Natural killer cell treated with Interleukin-12 subunit alpha and Interleukin-12 subunit beta and Interleukin-15 and Interleukin-18, amount 100 ng/mL, for 72 hours (primary cell): ENCODE results near the gene CSAD. TPM values are rescaled to one million over a fixed set of nuclear protein-coding genes. Genes with fewer than 3 reads are reported as not detected.

Experiments used
- ATAC-seq, 2 donors: fragments of 150-1000 bp; cut with Tn5 transposase in 1 of 2; sonication (Bioruptor Pico), chemical (Tn5 transposase) in 1 of 2; 2 replicates each; pipeline ENCODE4 v1.10.0; 2021
- DNase-seq: peaks from one replicate; pipeline ENCODE4 v3.0.0; 2022; ENCODE audit warnings: low spot score
- H3K27ac Mint-ChIP-seq, 2 donors: 1 replicate in 1 of 2; 2 replicates in 1 of 2; pipeline ENCODE4 v1.8.0; 2022; ENCODE audit warnings: mixed read lengths in 2 of 2, mild to moderate bottlenecking in 1 of 2, moderate library complexity in 1 of 2
- H3K27me3 Mint-ChIP-seq, 2 donors: 1 replicate in 1 of 2; 2 replicates in 1 of 2; pipeline ENCODE4 v1.8.0; 2022; ENCODE audit warnings: mixed read lengths in 2 of 2
- H3K36me3 Mint-ChIP-seq: one replicate; pipeline ENCODE4 v1.8.0; 2022; ENCODE audit warnings: mixed read lengths
- H3K4me1 Mint-ChIP-seq, 2 donors: 1 replicate in 1 of 2; 2 replicates in 1 of 2; pipeline ENCODE4 v1.8.0; 2022; ENCODE audit warnings: low read depth in 2 of 2, mixed read lengths in 2 of 2, mild to moderate bottlenecking in 1 of 2
- H3K4me3 Mint-ChIP-seq: one replicate; pipeline ENCODE4 v1.8.0; 2022; ENCODE audit warnings: mixed read lengths
- H3K9me3 Mint-ChIP-seq: 2 replicates; pipeline ENCODE4 v1.8.0; 2022; ENCODE audit warnings: mixed read lengths
- total RNA-seq, 2 donors: library from RNA; stranded (reverse); gene quantifications; one replicate each; pipeline ENCODE4 v1.2.3, GENCODE V29; 2022

The CSAD gene
- total RNA-seq, 2 donors from 2014 or later = 26.0 to 43.2 TPM

- H3K4me1 Mint-ChIP-seq = peaks cover 32 to 56% of the 10 kb centered on the region in 2 donors
- ATAC-seq = no peak
- no peak for DNase-seq
- no peaks in the 10 kb centered on the region for H3K9me3 Mint-ChIP-seq
- H3K36me3 Mint-ChIP-seq = peaks cover 5% of the 10 kb centered on the region
- H3K4me3 Mint-ChIP-seq = peak overlapping the region; percentile 79
- no peaks in the 10 kb centered on the region for H3K27me3 Mint-ChIP-seq
- H3K27ac Mint-ChIP-seq = peak overlapping the region; percentile 8 to 62
Observed at GRCh38 chr12:53200107-53200457, 19.4 kb upstream of the CSAD start.

DNA sequence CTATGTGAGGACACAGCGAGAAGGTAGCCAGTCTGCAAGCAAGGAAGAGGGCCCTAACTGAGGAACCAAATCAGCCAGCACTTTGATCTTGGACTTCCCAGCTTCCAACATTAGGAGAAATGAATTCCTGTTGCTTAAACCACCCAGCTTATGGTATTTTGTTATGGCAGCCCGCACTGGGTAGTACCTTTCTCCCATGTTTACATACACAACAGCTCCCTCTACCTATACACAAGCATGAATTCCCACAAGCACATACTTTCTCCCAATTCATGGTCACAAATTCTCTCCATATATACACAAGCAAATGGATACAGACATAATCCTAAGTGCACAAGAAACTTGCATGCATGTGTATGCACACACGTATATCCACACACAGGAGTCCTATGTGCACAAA, 19.0 kb upstream of the CSAD start:
- H3K36me3 Mint-ChIP-seq = peaks cover 5% of the 10 kb centered on the region
- peak; percentile 5 for DNase-seq
- H3K4me3 Mint-ChIP-seq = peak overlapping the region; percentile 79
- peak overlapping the region; percentile 8 to 62 for H3K27ac Mint-ChIP-seq
- peaks cover 32 to 54% of the 10 kb centered on the region in 2 donors for H3K4me1 Mint-ChIP-seq
- H3K27me3 Mint-ChIP-seq = no peaks in the 10 kb centered on the region
- no peaks in the 10 kb centered on the region for H3K9me3 Mint-ChIP-seq
- ATAC-seq = no peak

DNA sequence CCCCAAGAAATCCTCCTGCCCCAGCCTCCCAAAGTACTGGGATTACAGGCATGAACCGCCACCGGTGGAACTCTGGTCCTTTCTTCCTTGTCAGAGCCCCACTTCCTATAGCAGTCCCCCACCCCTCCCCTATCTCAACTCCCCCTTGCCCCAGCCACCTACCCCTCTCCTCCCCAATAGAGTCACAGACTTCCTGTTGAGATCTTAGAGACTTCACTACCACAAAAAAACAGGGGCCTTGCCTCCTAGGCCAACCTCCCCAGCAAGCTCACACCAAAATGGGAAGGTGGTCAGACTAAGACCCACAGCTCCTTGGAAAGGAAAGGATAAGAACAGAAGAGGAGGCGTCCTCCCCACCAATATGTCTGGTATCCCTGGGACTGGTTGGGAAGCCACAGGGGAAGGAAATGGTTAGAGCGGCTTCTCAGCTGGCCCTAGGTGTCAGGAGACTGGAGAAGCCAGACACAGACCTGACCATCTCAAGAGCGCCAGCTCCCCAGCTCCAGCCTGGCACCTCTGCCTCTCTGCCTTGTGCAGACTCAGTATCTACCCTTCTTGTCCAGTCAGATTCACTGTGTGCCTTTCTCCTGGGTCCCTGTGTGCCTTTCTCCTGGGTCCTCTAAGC, 17.9 kb upstream of the CSAD start:
- Mint-ChIP-seq H3K27me3 (no peaks in the 10 kb centered on the region), H3K9me3 (no peaks in the 10 kb centered on the region), H3K36me3 (peaks cover 5% of the 10 kb centered on the region)

DNA sequence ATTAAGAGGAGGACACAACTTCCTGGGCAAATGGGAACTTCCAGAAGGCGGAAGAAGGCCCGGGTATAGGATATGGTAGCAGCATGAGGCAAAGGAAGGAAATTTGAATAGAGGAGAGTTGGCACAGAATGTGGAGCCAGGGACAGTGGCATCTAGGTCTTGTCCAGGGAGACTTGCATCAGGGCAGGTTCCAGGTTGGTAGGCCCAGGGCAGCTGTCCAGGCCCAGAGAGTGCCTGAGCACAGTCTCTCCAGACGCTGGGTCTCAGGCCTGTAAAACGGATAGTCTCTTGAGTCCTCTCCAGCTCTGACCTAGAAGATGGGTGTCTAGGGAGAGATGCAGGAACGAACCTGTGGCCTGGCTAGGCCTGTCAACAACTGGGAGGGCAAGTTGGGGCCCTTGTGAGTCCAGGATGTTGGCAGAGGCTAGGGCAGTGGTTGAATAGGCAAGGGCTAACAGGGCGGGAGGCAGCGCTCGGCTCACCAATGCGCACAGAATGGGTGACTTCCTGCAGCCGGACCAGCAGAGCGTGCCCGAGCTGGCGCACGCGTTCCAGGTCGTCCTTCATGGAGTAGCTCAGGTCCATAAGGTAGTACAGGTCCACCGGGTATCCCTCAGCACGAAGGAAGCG, 16.4 kb upstream of the CSAD start:
- H3K9me3 Mint-ChIP-seq = no peaks in the 10 kb centered on the region
- H3K36me3 Mint-ChIP-seq = peaks cover 5% of the 10 kb centered on the region
- no peaks in the 10 kb centered on the region for H3K27me3 Mint-ChIP-seq
- no peak for ATAC-seq
- no peak for DNase-seq
- no peak overlapping the region for H3K27ac Mint-ChIP-seq
- peak overlapping the region; percentile 47 for H3K4me3 Mint-ChIP-seq
- H3K4me1 Mint-ChIP-seq = peaks cover 41 to 43% of the 10 kb centered on the region in 2 donors

More for the DNA sequence above, 17.9 kb upstream of the CSAD start:
- Mint-ChIP-seq H3K4me3 (peak overlapping the region; percentile 73), H3K4me1 (peaks cover 39 to 48% of the 10 kb centered on the region in 2 donors), H3K27ac (peak overlapping the region in 1 of 2 donors; percentile 25)
- ATAC-seq = peak; percentile 72 to 87
- peak; percentile 67 for DNase-seq

DNA sequence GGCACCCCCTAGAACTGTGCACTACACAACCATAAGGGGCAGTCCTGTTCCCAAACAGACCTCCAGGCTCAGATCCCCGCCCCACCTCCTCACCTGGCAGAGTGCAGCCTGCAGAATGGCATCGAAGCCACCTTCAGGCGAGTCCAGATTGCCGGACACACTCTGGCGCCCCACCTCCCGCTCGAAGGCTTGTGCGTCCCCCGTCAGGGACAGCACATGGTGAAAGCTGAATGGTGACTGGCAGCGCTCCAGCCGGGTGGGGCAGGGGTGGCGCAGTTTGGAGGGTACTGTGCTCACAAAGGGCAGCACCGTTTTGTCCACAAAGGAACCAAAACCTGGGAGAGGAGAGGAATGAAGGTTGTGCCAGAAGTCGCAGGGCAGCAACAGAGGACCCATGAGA, 15.8 kb upstream of the CSAD start:
- H3K36me3 Mint-ChIP-seq = peaks cover 5% of the 10 kb centered on the region
- no peak for ATAC-seq
- DNase-seq = no peak
- peaks cover 42 to 43% of the 10 kb centered on the region in 2 donors for H3K4me1 Mint-ChIP-seq
- no peaks in the 10 kb centered on the region for H3K27me3 Mint-ChIP-seq
- peak overlapping the region; percentile 47 for H3K4me3 Mint-ChIP-seq
- H3K27ac Mint-ChIP-seq = no peak overlapping the region
- no peaks in the 10 kb centered on the region for H3K9me3 Mint-ChIP-seq

- Mint-ChIP-seq H3K27ac (no peak overlapping the region), H3K27me3 (no peaks in the 10 kb centered on the region), H3K4me1 (peaks cover 36 to 38% of the 10 kb centered on the region in 2 donors), H3K9me3 (no peaks in the 10 kb centered on the region), H3K4me3 (no peak overlapping the region), H3K36me3 (no peaks in the 10 kb centered on the region)
- DNase-seq (peak; percentile 57), ATAC-seq (no peak)
Observed at GRCh38 chr12:53195516-53196420, 15.0 kb upstream of the CSAD start.

DNA sequence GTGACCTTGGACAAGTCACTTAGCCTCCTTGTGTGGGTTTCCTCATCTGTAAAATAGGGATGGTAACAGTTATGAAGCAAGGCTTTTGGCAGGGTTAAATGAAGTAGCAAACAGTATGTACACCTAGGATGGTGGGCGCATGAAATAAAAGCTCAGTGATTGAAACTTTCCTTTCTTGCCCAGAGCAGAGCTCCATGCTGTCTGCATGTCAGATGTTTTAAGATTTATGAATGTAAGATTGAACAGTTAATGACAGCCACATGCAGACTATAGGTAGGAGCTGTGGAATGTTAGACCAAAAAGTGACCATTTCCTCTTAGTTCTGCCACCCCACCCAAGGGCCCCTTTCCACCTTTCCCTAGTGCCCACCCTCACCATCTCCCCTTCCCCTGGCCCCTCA, 14.2 kb upstream of the CSAD start:
- H3K4me3 Mint-ChIP-seq = no peak overlapping the region
- DNase-seq = no peak
- H3K27ac Mint-ChIP-seq = no peak overlapping the region
- no peak for ATAC-seq
- no peaks in the 10 kb centered on the region for H3K27me3 Mint-ChIP-seq
- no peaks in the 10 kb centered on the region for H3K9me3 Mint-ChIP-seq
- H3K36me3 Mint-ChIP-seq = no peaks in the 10 kb centered on the region
- peaks cover 28 to 35% of the 10 kb centered on the region in 2 donors for H3K4me1 Mint-ChIP-seq

GRCh38 chr12:53193985-53194716, 13.4 kb upstream of the CSAD start:
- no peaks in the 10 kb centered on the region for H3K27me3 Mint-ChIP-seq
- H3K36me3 Mint-ChIP-seq = no peaks in the 10 kb centered on the region
- no peak overlapping the region for H3K27ac Mint-ChIP-seq
- ATAC-seq (no peak), DNase-seq (no peak)
- peaks cover 21 to 29% of the 10 kb centered on the region in 2 donors for H3K4me1 Mint-ChIP-seq
- no peak overlapping the region for H3K4me3 Mint-ChIP-seq
- H3K9me3 Mint-ChIP-seq = no peaks in the 10 kb centered on the region

DNA sequence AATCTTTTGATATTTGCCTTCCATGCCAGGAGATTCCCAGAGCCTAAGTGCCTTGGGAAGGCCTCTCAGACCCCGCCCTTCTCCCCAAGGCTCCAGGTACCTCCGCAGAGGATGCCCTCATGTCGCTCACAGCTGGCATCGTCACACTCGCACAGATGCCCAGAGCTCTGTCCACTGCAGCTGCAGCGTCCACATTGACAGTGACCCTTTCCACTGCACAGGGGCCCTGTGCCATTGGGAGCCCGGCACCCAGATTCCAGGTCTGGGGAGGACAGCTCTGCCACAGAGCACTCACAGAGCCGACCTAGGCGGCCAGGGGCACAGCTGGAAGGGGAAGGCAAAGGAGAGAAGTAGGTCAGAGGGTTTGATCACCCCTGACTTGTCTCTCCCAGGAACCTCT, 12.3 kb upstream of the CSAD start:
- DNase-seq = peak; percentile 39
- Mint-ChIP-seq H3K4me3 (no peak overlapping the region), H3K9me3 (no peaks in the 10 kb centered on the region), H3K27me3 (no peaks in the 10 kb centered on the region), H3K36me3 (no peaks in the 10 kb centered on the region), H3K4me1 (peaks cover 10 to 18% of the 10 kb centered on the region in 2 donors), H3K27ac (peak overlapping the region in 1 of 2 donors; percentile 6)
- ATAC-seq = no peak

DNA sequence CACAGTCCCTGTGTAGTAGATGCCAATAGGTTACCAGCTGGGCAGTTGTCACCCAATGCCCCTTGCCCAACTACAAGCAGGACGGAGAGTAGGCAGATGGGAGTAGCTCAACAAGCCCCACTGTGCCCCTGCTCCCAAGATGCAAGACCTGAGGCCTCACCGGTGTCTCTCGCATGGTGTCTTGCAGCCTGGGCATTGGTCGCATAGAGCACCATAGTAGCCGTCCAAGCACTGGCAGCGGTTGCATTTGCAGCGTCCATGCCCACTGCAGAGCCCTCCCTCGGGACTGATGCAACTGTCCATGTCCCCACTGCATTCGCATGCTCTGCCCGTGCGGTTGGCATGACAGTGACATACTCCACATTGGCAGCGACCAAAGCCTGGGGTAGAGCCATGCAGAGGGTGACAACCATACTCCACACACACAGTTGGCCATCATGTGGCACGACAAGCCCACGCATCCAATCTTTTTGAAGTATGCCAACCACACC, 11.9 kb upstream of the CSAD start:
- no peak for ATAC-seq
- DNase-seq = no peak
- H3K27me3 Mint-ChIP-seq = no peaks in the 10 kb centered on the region
- no peak overlapping the region for H3K4me3 Mint-ChIP-seq
- H3K9me3 Mint-ChIP-seq = no peaks in the 10 kb centered on the region
- no peaks in the 10 kb centered on the region for H3K36me3 Mint-ChIP-seq
- H3K4me1 Mint-ChIP-seq = peaks cover 9 to 15% of the 10 kb centered on the region in 2 donors
- H3K27ac Mint-ChIP-seq = no peak overlapping the region

DNA sequence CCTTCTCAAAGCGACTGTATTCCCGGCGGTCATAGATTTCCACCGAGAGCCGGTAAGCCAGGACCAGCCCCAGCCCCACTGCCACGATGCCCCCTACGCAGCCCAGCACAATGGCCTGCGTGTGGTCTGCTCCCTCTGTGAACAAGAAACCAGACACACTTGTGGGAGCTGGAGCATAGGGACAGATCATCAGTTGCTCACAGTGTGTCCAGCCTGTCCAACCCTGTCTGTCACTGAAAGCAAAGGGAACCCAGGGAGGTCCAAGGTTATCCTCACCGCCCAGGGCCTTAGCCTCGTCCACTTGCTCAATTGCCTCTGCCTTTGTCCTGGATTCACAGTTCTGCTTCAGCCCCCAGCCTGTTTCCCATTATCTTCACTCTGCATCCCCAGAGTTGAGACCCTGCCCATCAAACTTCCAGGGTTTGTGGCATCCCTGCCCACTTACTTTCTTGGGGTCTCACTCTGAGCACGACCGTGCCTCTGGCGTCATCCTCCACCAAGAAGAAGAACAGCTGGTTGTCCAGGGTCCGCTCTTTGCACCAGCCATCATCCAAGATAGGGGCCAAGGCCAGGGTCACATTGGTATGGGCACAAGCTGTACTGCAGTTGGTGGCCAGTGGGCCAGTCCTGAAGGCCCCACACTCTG, 11.3 kb upstream of the CSAD start:
- ATAC-seq = no peak
- Mint-ChIP-seq H3K36me3 (no peaks in the 10 kb centered on the region), H3K27ac (no peak overlapping the region)

DNA sequence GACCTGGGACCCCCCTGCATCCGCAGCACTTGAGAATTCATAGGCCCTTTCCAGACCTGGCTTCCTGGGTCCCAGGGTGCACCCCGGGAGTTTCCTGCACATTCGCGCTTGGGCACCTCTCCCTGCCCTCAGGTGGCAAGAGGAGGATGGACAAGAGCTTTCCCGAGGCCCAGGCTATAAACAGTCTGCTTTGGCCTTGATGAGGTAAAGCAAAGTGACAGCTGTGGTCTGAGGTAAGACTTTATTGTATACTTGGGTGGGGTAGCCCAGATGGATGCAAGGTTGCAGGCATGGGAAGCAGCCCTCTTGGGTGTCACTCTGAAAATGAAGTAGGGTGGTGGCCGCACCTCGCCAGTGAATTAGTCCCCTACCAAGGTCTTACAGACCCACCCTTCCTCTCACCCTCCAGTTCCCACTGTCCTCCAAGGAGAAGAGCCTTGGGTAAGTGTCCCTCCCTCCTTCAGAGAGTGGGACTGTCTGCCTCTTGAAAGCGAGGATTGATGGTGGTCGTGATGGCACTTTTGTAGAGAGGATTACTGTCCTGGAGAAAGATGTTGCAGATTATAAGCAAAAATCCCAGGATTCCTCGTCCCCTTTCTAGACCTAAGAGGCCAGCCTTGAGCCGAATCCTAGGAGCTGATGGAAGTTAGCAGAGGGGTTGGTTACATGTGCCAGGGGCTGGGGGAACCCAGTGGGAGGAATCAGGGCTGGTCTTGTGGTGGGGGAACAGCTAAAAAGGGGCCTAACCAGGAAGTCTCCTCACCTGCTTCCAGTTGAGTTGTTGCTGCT, 10.6 kb upstream of the CSAD start:
- DNase-seq (peak; percentile 57), ATAC-seq (no peak)
- no peaks in the 10 kb centered on the region for H3K27me3 Mint-ChIP-seq
- H3K27ac Mint-ChIP-seq = no peak overlapping the region
- no peaks in the 10 kb centered on the region for H3K36me3 Mint-ChIP-seq
- H3K4me3 Mint-ChIP-seq = no peak overlapping the region
- H3K4me1 Mint-ChIP-seq = peaks cover 13 to 15% of the 10 kb centered on the region in 2 donors
- H3K9me3 Mint-ChIP-seq = no peaks in the 10 kb centered on the region

More for the DNA sequence above, 11.3 kb upstream of the CSAD start:
- Mint-ChIP-seq H3K9me3 (no peaks in the 10 kb centered on the region), H3K27me3 (no peaks in the 10 kb centered on the region), H3K4me1 (peaks cover 13 to 15% of the 10 kb centered on the region in 2 donors), H3K4me3 (no peak overlapping the region)
- DNase-seq = peak; percentile 12
